LoVo (cell line): ENCODE measurements around the gene TOGARAM1.

Source experiments
- DNase-seq: peaks from one replicate; pipeline ENCODE4 v3.0.0-alpha.2; 2016; ENCODE audit warnings: low spot score

The TOGARAM1 gene

DNA sequence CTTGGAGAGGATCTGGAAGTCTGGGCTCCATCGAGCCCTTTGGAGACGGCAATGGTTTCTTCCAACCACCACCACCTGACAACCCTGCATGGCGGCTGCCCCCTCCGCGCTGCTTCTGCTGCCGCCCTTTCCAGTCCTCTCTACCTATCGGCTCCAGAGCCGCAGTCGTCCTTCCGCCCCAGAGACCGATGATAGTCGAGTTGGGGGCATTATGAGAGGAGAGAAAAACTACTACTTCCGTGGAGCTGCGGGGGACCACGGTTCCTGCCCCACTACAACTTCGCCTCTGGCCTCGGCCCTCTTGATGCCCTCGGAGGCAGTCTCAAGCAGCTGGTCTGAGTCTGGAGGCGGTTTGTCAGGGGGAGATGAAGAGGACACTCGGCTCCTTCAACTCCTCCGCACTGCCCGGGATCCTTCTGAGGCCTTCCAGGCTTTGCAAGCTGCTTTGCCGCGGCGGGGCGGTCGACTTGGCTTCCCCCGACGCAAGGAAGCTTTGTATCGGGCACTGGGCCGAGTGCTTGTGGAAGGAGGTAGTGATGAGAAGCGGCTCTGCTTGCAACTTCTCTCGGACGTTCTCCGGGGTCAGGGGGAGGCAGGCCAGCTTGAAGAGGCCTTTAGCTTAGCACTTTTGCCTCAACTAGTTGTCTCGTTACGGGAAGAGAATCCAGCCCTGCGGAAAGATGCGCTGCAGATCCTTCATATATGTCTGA lies 499 bp downstream of the TOGARAM1 start:
- no peak for DNase-seq

DNA sequence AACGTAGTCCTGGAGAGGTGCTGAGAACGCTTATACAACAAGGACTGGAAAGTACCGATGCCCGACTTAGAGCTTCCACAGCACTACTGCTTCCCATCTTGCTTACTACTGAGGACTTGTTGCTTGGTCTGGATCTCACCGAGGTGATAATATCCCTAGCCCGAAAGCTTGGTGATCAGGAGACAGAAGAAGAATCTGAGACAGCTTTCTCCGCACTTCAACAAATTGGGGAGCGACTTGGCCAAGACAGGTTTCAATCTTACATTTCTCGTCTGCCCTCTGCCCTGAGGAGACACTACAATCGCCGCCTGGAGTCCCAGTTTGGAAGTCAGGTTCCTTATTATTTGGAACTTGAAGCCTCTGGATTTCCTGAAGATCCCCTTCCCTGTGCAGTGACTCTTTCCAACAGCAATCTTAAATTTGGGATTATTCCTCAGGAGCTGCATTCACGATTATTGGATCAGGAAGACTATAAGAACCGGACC lies 1.1 kb downstream of the TOGARAM1 start:
- no peak for DNase-seq

DNA sequence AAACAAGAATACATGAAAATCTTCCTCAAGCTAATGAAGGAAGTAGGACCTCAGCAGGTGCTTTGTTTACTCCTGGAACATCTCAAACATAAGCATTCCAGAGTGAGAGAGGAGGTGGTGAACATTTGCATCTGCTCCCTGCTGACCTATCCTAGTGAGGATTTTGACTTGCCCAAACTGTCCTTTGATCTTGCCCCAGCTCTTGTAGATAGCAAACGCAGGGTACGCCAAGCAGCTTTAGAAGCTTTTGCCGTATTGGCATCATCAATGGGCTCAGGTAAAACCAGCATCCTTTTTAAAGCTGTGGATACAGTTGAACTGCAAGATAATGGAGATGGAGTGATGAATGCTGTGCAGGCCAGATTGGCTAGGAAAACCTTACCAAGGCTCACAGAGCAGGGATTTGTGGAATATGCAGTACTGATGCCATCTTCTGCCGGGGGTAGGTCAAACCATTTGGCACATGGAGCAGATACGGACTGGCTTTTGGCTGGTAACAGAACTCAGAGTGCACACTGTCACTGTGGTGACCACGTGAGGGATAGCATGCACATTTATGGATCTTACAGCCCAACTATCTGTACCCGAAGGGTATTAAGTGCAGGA lies 1.9 kb downstream of the TOGARAM1 start:
- no peak for DNase-seq

DNA sequence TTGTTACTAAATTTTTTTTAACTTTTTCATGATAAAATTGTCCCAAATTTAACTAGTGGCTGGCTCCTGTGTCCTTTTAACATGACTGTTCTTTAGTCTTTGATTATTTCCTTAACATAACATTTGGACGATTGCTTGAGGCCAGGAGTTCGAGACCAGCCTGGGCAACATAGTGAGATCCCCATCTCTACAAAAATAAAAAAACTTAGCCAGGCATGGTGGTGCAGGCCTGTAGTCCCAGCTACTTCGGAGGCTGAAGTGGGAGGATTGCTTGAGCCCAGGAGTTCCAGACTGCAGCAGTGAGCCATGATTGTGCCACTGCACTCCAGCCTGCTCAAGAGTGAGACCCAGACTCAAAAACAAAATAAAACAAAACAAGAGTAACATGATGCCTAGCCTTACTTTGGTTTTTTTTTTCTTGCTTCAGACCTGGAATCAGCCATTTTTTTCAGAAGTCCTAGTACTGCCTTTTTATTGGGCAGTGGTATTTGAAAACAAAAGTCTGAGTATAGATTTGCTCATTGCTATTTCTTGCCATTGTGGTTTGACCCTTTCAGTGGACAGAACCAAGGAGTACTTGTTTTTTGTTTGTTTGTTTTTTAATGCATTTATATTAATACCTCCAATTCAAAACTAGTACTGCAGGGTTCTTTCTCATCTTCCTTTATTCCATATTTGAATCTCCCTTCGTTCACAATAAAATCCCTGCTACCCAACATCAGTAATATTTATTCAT lies 4.8 kb downstream of the TOGARAM1 start:
- DNase-seq = no peak

DNA sequence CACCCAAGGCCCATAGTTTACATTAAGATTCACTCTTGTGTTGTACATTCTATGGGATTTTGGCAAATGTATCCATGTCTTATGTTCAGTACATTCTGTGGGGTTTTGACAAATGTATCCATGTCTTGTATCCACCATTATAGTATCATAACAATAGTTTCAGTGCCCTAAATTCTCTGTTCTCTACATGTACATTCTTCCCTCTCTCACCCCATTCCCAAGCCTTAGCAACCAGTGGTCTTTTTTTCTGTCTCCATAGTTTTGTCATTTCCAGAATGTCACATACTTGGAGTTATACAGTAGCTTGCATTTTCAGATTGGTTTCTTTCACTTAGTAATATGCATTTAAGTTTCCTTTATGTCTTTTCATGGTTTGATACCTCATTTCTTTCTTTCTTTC lies 6.7 kb downstream of the TOGARAM1 start:
- no peak for DNase-seq

DNA sequence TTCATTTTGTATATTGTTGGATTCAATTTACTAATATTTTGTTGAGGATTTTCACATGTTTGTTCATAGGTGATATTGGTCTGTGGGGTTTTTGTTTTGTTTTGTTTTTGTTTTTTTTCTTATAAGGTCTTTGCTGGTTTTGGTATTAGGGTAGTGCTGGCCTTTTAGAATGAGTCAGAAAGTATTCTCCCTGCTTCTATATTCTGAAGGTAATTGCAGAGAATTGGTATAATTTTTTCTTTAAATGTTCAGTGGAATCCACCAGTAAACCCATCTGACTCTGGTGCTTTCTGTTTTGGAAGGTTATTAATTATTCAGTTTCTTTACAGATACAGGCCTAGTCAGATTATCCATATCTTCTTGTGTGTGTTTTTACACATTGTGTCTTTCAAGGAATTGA lies 8.9 kb downstream of the TOGARAM1 start:
- no peak for DNase-seq

DNA sequence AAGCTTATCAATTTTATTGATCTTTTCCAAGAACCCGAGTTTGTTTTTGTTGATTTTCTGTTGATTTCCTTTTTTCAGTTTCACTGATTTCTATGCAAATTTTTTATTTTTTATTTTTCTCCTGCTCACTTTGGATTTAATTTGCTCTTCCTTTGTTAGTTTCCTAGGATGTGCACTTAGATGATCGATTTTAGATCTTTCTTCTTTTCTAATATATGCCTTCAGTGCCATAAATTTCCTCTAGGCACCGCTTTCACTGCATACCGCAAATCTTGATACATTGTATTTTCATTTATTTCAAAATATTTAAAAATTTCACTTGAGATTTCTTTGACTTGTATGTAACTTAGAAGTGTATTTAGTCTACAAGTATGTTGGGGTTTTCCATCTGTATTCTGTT lies 9.5 kb downstream of the TOGARAM1 start:
- no peak for DNase-seq

DNA sequence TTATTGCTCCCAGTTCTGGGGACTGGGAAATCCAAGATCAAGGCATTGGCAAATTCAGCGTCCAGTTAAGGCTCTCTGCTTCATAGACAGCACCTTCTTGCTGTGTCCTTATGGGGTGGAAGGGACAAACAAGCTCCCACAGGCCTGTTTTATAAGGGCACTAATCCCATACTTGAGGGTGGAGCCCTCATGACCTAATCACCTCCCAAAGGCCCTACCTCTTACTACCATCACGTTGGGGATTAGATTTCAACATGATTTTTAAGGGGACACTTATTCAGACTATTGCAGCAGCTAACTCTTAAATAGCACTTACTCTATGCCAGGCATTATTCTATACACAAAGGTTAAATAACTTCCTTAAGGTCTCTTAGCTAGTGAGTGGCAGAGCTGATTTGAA lies 17.3 kb downstream of the TOGARAM1 start:
- no peak for DNase-seq

DNA sequence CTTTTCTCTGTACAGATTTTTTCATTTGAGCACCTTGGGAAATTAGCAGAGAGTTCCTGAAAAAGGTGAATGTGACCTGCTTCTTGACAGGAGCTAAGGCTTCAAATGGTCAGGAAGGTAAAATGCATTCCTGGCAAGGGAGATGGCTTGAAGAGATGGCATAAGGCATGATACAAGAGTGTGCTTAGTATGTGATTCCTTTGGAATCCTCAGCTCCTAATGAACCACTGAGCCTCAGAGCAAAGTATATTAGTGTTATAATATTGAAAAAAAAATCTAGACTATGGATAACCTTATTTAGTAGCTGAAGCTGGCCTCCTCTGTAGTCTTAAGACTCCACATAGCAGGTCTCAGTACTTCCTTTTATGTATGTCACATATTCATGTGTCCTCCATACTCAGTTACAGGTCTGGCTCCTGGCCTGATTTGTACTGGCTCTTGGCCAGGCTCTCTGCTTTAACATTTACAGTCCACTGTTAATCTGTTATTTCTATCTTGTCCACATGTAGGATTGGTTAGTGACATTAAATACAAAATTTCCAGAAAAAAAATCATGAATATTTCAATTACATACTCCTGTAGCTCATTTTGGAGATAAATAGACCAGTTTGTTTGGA lies 17.9 kb downstream of the TOGARAM1 start:
- DNase-seq = no peak

DNA sequence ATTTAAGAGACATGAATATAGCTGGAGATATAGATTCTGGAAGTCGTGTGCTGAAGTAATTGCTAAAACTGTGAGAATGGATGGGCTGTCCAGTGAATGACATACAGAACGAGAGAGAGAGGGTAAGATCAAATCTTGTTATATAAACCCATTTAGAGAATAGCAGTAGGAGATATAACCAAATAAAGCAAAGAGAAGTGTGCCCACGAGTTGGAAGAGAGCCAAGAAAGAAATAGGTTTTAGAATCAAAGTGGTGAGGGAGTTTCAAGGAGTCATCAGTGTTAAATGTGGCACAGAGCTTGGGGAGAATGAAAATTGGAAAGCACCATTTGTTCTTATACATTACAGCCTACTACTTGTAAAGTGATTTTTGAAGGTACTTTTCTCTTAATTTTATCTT lies 19.2 kb downstream of the TOGARAM1 start:
- no peak for DNase-seq

DNA sequence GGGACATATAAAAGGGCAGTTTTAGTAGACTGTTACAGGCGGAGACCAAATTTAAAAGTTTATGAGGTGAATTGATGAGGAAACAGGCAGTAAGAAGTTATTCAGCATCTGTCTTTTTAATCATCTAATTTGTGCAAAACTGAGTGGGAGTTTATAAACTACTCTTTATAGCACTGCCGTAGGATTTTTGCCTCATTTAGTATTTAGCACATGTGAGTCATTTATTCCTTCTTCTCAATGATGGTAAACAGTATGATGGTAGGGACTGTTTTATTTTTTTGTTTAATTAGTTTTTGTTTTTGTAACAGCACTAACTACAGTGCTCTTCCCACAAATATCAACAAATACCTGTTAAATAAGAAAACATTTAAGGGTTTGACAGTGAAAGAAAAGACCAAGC lies 20.6 kb downstream of the TOGARAM1 start:
- no peak for DNase-seq

DNA sequence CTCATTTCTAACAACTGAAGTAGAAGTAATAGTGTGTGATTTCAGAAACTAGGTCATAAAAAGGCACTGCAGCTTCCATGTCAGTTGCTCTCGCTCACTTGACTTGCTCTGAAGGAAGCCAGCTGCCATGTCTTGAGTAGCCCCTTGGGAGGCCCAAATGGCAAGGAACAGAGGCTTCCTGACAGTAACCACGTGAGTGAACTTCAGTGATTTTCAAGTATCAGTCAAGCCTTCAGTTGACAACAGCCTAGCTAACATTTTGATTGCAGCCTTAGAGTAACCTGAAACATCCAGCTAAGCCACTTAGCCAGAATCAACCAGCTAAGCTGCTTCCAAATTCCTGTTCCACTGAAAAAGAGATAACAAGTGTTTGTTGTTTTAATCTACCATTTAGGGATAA lies 26.7 kb downstream of the TOGARAM1 start:
- DNase-seq = no peak

DNA sequence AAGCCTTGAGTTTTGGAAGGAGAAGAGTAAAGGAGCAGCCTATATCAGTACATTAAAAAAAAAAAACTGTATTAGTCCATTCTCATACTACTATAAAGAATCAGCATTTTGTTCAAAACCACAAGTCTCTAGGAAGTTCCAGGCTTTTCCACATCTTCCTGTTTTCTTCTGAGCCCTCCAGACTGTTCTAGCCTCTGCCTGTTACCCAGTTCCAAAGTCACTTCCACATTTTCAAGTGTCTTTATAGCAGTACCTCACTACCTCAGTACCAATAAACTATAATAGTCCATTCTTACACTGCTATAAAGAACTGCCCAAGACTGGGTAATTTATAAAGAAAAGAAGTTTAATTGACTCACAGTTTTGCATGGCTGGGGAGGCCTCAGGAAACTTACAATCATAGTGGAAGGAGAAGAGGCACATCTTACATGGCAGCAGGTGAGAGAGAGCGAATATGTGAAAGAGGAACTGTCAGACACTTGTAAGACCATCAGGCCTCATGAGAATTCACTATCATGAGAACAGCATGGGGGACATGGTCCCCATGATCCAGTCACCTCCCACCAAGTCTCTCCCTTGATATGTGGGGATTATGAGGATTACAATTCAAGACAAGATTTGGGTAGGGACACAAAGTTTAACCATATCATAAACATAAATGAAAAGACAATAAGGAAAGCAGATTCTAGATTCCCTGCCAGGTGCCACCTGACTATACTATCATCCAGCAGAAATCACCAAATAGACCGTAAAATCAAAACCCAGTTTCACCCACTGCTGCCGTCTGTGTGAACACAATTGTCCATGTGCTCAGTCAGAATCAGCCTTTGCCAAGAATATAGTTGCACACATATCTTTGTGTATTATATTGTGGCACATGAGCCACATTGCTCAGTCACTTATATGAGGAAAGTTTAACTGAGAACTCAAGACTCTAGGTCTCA lies 27.8 kb downstream of the TOGARAM1 start:
- DNase-seq = no peak

DNA sequence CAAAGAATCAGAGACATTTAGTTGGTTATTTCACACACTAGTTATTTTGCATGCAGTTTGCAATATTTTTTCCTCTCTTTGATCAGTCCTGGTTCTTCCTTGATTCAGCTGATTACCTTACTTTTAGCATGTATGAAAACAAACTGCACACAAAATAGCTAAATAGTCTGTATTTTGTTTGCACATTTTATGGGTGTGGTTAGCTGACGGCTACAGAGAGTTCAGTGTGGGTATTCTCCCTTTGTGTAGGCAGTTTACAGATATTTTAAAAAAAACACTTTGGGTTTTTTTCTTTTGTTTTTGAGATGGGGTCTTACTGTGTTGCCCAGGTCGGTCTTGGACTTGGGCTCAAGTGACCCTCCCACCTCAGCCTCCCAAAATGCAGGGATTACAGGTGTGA lies 28.5 kb downstream of the TOGARAM1 start:
- DNase-seq = no peak

DNA sequence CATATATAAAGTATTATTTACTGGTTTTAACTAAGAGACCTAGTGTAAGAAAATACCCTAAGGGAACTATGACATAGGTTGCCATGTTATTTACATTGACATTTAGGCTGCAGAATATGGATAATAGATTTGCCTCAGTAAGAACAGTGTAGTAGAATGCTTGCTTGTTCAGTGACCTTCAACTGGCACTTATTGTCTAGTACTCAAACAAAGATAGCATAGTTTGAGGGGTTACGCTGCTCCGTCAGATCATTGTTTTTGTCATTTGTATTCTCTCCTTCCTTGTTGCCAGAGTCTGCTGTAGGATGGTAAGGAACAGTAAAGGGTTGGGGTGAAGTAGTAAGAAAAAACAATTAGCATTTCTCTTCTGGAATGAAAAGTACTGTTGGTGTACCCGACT lies 33.2 kb downstream of the TOGARAM1 start:
- DNase-seq = no peak

DNA sequence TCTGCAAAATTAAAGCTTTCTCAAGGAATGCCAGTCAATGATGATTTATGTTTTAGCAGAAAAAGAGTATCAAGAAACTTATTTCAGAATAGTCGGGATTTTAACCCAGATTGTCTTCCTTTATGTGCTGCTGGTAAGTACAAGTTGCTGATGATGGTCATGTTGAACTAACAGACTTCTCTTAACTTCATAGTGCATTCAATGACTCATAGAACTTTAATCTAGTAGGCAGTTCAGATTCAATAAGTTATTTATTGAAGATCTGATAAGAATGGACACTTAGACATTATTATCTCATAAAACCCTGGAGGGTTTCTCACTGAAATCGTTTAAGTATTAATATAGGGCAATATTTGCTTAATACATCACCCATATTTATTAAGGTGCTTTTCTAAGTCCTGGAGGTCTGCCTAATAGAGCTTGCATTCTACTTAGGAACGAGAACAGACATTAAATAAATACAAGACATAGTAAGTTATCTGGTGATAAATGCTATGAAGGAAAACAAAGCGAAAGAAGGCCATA lies 33.8 kb downstream of the TOGARAM1 start:
- DNase-seq = no peak

DNA sequence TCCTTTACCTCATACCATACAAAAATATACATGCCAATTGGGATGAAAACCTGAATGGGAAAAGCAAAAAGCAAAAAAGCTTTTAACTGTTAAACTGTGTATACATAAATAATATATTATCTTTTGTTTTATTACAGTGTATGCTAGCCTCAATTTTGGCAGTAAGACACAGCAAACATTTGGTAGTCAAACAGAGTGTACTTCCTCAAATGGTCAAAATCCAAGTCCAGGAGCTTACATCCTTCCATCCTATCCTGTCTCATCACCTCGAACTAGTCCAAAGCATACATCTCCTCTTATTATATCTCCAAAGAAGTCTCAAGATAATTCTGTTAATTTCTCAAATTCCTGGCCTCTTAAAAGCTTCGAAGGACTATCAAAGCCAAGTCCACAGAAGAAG lies 41.9 kb downstream of the TOGARAM1 start:
- DNase-seq = no peak

DNA sequence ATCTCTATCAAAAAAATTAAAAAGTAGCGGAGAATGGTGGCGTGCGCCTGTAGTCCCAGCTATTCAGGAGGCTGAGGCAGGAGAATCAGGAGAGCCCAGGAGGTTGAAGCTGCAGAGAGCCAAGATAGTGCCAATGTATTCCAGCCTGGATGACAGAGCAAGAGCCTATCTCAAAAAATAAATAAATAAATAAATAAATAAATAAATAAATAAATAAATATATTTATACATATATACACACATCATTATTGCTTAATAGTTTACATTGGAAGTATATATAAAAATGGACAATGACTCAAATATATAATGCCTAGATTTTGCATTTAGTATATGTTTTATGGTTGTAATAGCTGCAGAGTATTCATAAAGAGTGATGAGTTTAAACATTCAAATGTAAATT lies 53.1 kb downstream of the TOGARAM1 start:
- DNase-seq = no peak

DNA sequence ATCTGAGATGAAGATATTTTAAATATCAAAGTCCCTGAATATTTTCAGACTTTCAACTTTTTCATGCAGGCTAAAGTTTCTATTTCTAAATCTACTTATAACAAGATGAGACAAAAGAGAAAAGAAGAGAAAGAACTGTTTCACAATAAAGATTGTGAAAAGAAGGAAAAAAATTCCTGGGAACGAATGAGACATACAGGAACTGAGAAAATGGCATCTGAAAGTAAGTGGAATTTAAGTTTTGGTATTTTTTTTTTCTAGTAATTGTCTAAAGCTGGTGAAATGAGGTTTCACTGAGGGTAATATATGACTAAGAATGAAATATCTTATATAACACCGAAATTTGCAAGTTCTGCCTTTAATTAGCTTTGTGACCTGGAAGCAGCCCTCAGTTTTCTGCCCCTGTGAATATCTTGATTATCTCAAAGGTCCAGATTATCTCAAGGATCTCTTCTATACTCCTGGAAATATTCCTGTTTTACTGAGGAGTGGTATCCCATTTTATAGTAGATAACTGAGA lies 66.2 kb downstream of the TOGARAM1 start:
- no peak for DNase-seq

DNA sequence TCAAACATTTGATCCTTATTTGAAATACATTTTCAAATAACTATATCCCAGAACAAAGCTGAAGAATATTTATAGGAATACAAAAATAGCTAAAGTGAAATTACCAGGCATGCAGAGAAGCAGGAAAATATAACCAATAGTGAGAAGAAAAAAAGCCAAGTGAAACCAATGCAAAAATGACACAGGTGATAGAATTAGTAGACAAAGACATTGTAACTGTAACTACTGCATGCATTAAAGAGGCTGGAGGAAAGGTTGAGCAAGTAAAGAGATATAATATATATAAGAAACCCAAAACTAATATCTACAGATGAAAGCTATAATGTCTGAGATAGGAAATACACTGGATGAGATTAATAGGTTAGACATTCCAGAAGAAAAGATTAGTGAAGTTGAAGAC lies 72.7 kb downstream of the TOGARAM1 start:
- no peak for DNase-seq

DNA sequence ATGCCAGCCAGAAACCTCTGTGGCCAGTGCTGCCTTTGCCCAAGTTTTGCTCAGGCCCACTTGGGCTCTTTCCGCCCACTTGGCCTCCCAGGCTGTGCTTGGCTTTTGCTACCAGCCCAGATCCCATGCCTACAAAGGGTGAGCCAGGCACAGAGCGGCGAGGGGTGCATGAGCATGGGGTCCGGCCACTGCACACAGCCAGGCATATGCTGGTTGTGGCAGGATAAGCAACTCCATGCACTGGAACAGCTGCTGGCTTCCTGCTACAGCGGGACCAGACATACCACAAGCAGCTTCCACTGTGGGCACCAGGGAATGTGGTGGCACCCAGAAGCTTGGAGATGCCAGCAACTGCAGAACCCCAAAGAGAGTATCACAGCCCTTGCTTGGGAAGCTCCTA lies 76.3 kb downstream of the TOGARAM1 start:
- DNase-seq = no peak
